K562 (cell line): ENCODE results near the gene PLEKHO2. TPM values are rescaled to one million over a fixed set of nuclear protein-coding genes. Genes with fewer than 3 reads are reported as not detected.

Experiments used
- ATAC-seq: fragments of 200-7000 bp; cut with Tn5 transposase; 3 replicates; pipeline ENCODE4 v1.9.1; 2020; ENCODE audit warnings: moderate library complexity
- BruUV-seq: library from RNA; stranded (reverse); fragments of 400-500 nt; replicated peaks from 2 replicates; lab custom pipeline; 2021; lab: Mats Ljungman, UMichigan
- CTCF ChIA-PET: fragments of 300-600 bp; formaldehyde crosslinking; extraction: SDS; loops from one replicate; lab custom pipeline; 2021; ENCODE audit warnings: low intra/inter-chr PET ratio; lab: Yijun Ruan, JAX
- POLR2A ChIA-PET: fragments of 300-600, 350-650 bp; sonication (Branson Sonifier 250); formaldehyde crosslinking; extraction: SDS; loops from one replicate; lab custom pipeline; 2021; ENCODE audit warnings: antibody characterized with exemption, inconsistent platforms; lab: Yijun Ruan, JAX
- DNase-seq, 4 experiments: peaks; one replicate each; pipeline versions ENCODE4 v3.0.0 to v3.0.0-alpha.2; 2011 to 2018; ENCODE audit warnings: low spot score in 3 of 4, mixed read lengths in 3 of 4; ENCODE audit errors: extremely low read depth in 1 of 4
- FAIRE-seq: peaks from 2 replicates; lab custom pipeline; 2011; peaks lifted over from hg19 to GRCh38; lab: Jason Lieb, UNC
- H2AFZ ChIP-seq: 2 replicates; pipeline ENCODE4 v1.6.0; 2011; ENCODE audit warnings: low read depth, low read length, control low read depth, inconsistent platforms
- H3K27ac ChIP-seq: fragments of 200-600 bp; 3 replicates; pipeline ENCODE4 v1.8.0; 2011; ENCODE audit warnings: low read depth, mild to moderate bottlenecking, control low read depth, inconsistent platforms, low read length, moderate library complexity, mixed read lengths; ENCODE audit errors: extremely low read depth
- H3K27me3 ChIP-seq, 2 experiments: fragments of 300-600 bp in 1 of 2; 2 replicates in 1 of 2; 3 replicates in 1 of 2; pipeline versions ENCODE4 v1.6.0 to v1.8.0; 2011; ENCODE audit warnings: inconsistent platforms in 2 of 2, low read length in 2 of 2, mild to moderate bottlenecking in 1 of 2, mixed read lengths in 1 of 2, moderate library complexity in 1 of 2; ENCODE audit not compliant: control insufficient read depth in 2 of 2, insufficient read depth in 2 of 2
- H3K36me3 ChIP-seq: fragments of 300-600 bp; 3 replicates; pipeline ENCODE4 v1.8.0; 2011; ENCODE audit warnings: mild to moderate bottlenecking, low read length, inconsistent platforms; ENCODE audit not compliant: control insufficient read depth, insufficient read depth
- H3K4me1 ChIP-seq, 2 experiments: fragments of 200-600 bp in 1 of 2; replicated peaks in 1 of 2; 2 replicates in 1 of 2; 3 replicates in 1 of 2; pipeline versions ENCODE4 v1.5.1 to v1.8.0; 2011; ENCODE audit warnings: inconsistent platforms in 2 of 2, low read length in 2 of 2, mild to moderate bottlenecking in 1 of 2, mixed read lengths in 1 of 2, moderate library complexity in 1 of 2; ENCODE audit not compliant: control insufficient read depth in 2 of 2, insufficient read depth in 2 of 2
- H3K4me2 ChIP-seq: 2 replicates; pipeline ENCODE4 v1.6.1; 2011; ENCODE audit warnings: low read length, control low read depth, inconsistent platforms, mixed read lengths; ENCODE audit not compliant: insufficient read depth
- H3K4me3 ChIP-seq: fragments of 200-600 bp; sonication (generic), shearing (Covaris generic); 2 replicates; pipeline ENCODE4 v1.5.1; 2016; ENCODE audit warnings: control low read depth, inconsistent platforms
- H3K79me2 ChIP-seq: fragments of 200-600 bp; 3 replicates; pipeline ENCODE4 v1.8.0; 2011; ENCODE audit warnings: low read length, inconsistent platforms; ENCODE audit not compliant: control insufficient read depth, insufficient read depth
- H3K9ac ChIP-seq, 2 experiments: 2 replicates each; pipeline versions ENCODE4 v1.6.0 to v1.6.1; 2011; ENCODE audit warnings: low read depth in 2 of 2, low read length in 2 of 2, control low read depth in 1 of 2, inconsistent platforms in 1 of 2, mild to moderate bottlenecking in 1 of 2, mixed read lengths in 1 of 2; ENCODE audit not compliant: insufficient read depth in 1 of 2
- H3K9me1 ChIP-seq: one replicate; pipeline ENCODE4 v1.6.0; 2011; ENCODE audit warnings: inconsistent platforms, mild to moderate bottlenecking, low read length, moderate library complexity; ENCODE audit not compliant: control insufficient read depth, insufficient read depth
- H3K9me3 ChIP-seq: replicated peaks from 2 replicates; pipeline ENCODE4 v1.5.1; 2011; ENCODE audit warnings: low read depth, low read length, inconsistent platforms; ENCODE audit not compliant: control insufficient read depth, insufficient read depth
- H4K20me1 ChIP-seq: replicated peaks from 2 replicates; pipeline ENCODE4 v1.6.1; 2011; ENCODE audit warnings: low read length, inconsistent platforms, mixed read lengths; ENCODE audit not compliant: control insufficient read depth, insufficient read depth
- SREBF1 ChIP-seq: fragments of 150-350 bp; IDR thresholded peaks from 2 replicates; pipeline ENCODE4 v1.6.1; 2014; ENCODE audit warnings: antibody characterized with exemption, low read depth, low read length, borderline replicate concordance
- TCF15 ChIP-seq: fragments of 250-450 bp; sonication (Bioruptor Pico); IDR thresholded peaks from 2 replicates; pipeline ENCODE4 v1.8.0; 2022; ENCODE audit warnings: moderate library complexity, mild to moderate bottlenecking, inconsistent platforms
- ZFP1 ChIP-seq: fragments of 450-650 bp; formaldehyde crosslinking; IDR thresholded peaks from 2 replicates; pipeline ENCODE4 v1.4.0; 2020; ENCODE audit warnings: mild to moderate bottlenecking, mixed read lengths
- ZNF143 ChIP-seq: sonication (generic); formaldehyde crosslinking; IDR thresholded peaks from 2 replicates; pipeline ENCODE4 v1.9.0; 2022; ENCODE audit warnings: mild to moderate bottlenecking, missing genetic modification reagents
- ZNF253 ChIP-seq: fragments of 250-450 bp; sonication (Bioruptor Pico); conservative IDR thresholded peaks from 2 replicates; pipeline ENCODE4 v1.6.1; 2021; ENCODE audit warnings: mild to moderate bottlenecking
- ZNF408 ChIP-seq: fragments of 250-450 bp; sonication (Bioruptor Pico); IDR thresholded peaks from 2 replicates; pipeline ENCODE4 v1.4.0; 2020; ENCODE audit warnings: low read depth, mild to moderate bottlenecking, moderate library complexity
- WGBS: fragments of 100-300 bp; shearing (Covaris generic); methylation state at CpG from one replicate; pipeline ENCODE4 v1.1.6; 2016; ENCODE audit warnings: low coverage, mixed read lengths; ENCODE audit not compliant: insufficient coverage; ENCODE audit errors: missing lambda C conversion rate; 5-methylcytosine and 5-hydroxymethylcytosine counted together
- in situ Hi-C: fragments of 300-500 bp; cut with MboI; formaldehyde crosslinking; loops from 4 replicates; pipeline ENCODE4 v1.15.0; 2018; ENCODE audit warnings: inconsistent platforms, mixed read lengths
- intact Hi-C: fragments of 100-400 bp; cut with micrococcal nuclease; formaldehyde crosslinking; loops from 2 replicates; pipeline ENCODE4 v1.14.2; 2022
- polyA plus RNA-seq, 8 experiments: library from polyadenylated mRNA; depleted of rRNA in 4 of 8; stranded (reverse) in 5 of 8; unstranded in 3 of 8; fragments of >200 nt; fragmentation: Nextera tagmentation in 2 of 8; fragmentation: Illumina TruSeq in 1 of 8; extraction: Ambion mirVana in 2 of 8; extraction: Trizol in 1 of 8; gene quantifications; 2 replicates each; pipeline versions ENCODE4 v1.2.1 to v1.2.3, GENCODE V29; 2011 to 2014; ENCODE audit warnings: inconsistent platforms in 1 of 8, missing spikeins in 1 of 8
- total RNA-seq, 7 experiments: library from RNA; depleted of rRNA in 6 of 7; stranded (reverse); fragments of >200 nt in 6 of 7; fragmentation: Illumina TruSeq in 2 of 7; extraction: Trizol in 2 of 7; gene quantifications; 2 replicates each; pipeline versions ENCODE4 v1.2.1 to v1.2.3, GENCODE V29; 2011 to 2021; ENCODE audit warnings: low replicate concordance in 1 of 7

PLEKHO2 gene
- total and polyA plus RNA-seq, 9 of the 15 experiments (the other 6 are each of a cell fraction or from before 2014, with no cell fraction given): 0.24 to 8.8 (median 5.5) TPM

- Histone ChIP-seq H3K27me3 (no peaks in the 10 kb centered on the region), H3K79me2 (peaks cover 43% of the 10 kb centered on the region), H3K4me2 (no peak overlapping the region), H3K9me1 (peaks cover 3% of the 10 kb centered on the region), H4K20me1 (peaks cover 3% of the 10 kb centered on the region), H3K9ac (no peak overlapping the region), H3K4me1 (peaks cover 26 to 34% of the 10 kb centered on the region in 2 experiments), H3K36me3 (peaks cover 25% of the 10 kb centered on the region; the same call in 2 of the 3 replicates), H3K9me3 (no peaks in the 10 kb centered on the region), H3K27ac (no peak overlapping the region), H2AFZ (no peak overlapping the region), H3K4me3 (no peak overlapping the region)
- CTCF ChIA-PET: no interaction called here
- TF ChIP-seq ZFP1 (no peak), ZNF143 (CRISPR knock-in tag) (no peak), SREBF1 (no peak), ZNF253 (CRISPR knock-in tag) (no peak), TCF15 (CRISPR knock-in tag) (no peak), ZNF408 (CRISPR knock-in tag) (no peak)
- FAIRE-seq (no peak), ATAC-seq (no peak), DNase-seq (no peak)
- POLR2A ChIA-PET: interaction anchor here (0.6 to 0.9 kb wide), 2 partner anchors 17 to 78 kb away, joined by 3 read pairs; no protein-coding TSS in a partner anchor
- intact Hi-C loops: no loop called here
- 78% methylated on average over 3 of the region's 3 CpGs for WGBS
- in situ Hi-C loops: no loop called here
- no TSS peak for BruUV-seq
Measured at GRCh38 chr15:64847016-64847415, 5.3 kb downstream of the PLEKHO2 start.
